H54 (cell line): ENCODE data around the gene SEMA3A.
A peak's percentile ranks its signal among the peaks of the same experiment; 100 is the strongest.

Experiments
- DNase-seq: peaks from one replicate; pipeline ENCODE4 v3.0.0; 2011; ENCODE audit warnings: low spot score, mixed read lengths; ENCODE audit not compliant: insufficient read length
- FAIRE-seq: peaks from 3 replicates; lab custom pipeline; 2011; peaks lifted over from hg19 to GRCh38; lab: Jason Lieb, UNC
- POLR2A ChIP-seq: IDR thresholded peaks from 2 replicates; pipeline ENCODE4 v1.6.1; 2011; ENCODE audit warnings: low read depth, mild to moderate bottlenecking, low read length

The SEMA3A gene

GRCh38 chr7:84123965-84124547 lies 70.5 kb downstream of the SEMA3A start:
- no peak for DNase-seq
- peak; percentile 88 for FAIRE-seq
- no peak for TF ChIP-seq POLR2A

- no peak for TF ChIP-seq POLR2A
- DNase-seq (no peak), FAIRE-seq (peak; percentile 45)
Measured at GRCh38 chr7:84122582-84123360, 71.8 kb downstream of the SEMA3A start.

- FAIRE-seq (no peak), DNase-seq (no peak)
- no peak for TF ChIP-seq POLR2A
Measured at GRCh38 chr7:84117304-84117703, 77.3 kb downstream of the SEMA3A start.

- FAIRE-seq, result peak; percentile 50
Measured at GRCh38 chr7:84113906-84114850, 80.4 kb downstream of the SEMA3A start.

GRCh38 chr7:84113286-84113685 lies 81.3 kb downstream of the SEMA3A start:
- no peak for DNase-seq
- peak; percentile 48 for FAIRE-seq
- TF ChIP-seq POLR2A, result no peak

More at GRCh38 chr7:84113906-84114850, 80.4 kb downstream of the SEMA3A start:
- TF ChIP-seq POLR2A, result no peak
- no peak for DNase-seq

GRCh38 chr7:84112771-84113170 lies 81.8 kb downstream of the SEMA3A start:
- no peak for TF ChIP-seq POLR2A
- FAIRE-seq, result no peak

GRCh38 chr7:84111842-84112241 lies 82.7 kb downstream of the SEMA3A start:
- no peak for TF ChIP-seq POLR2A
- DNase-seq (no peak), FAIRE-seq (no peak)

More at GRCh38 chr7:84112771-84113170, 81.8 kb downstream of the SEMA3A start:
- no peak for DNase-seq

- FAIRE-seq (no peak), DNase-seq (no peak)
- TF ChIP-seq POLR2A, result no peak
Measured at GRCh38 chr7:84110400-84110799, 84.2 kb downstream of the SEMA3A start.

GRCh38 chr7:84108787-84109186 lies 85.8 kb downstream of the SEMA3A start:
- DNase-seq (no peak), FAIRE-seq (no peak)
- no peak for TF ChIP-seq POLR2A

GRCh38 chr7:84108119-84108518 lies 86.5 kb downstream of the SEMA3A start:
- FAIRE-seq, result no peak
- no peak for DNase-seq
- TF ChIP-seq POLR2A, result no peak

- TF ChIP-seq POLR2A, result no peak
- DNase-seq (no peak), FAIRE-seq (no peak)
Measured at GRCh38 chr7:84107259-84107658, 87.3 kb downstream of the SEMA3A start.

GRCh38 chr7:84106291-84106690 lies 88.3 kb downstream of the SEMA3A start:
- no peak for DNase-seq
- no peak for FAIRE-seq
- TF ChIP-seq POLR2A, result no peak

GRCh38 chr7:84105586-84105985 lies 89.0 kb downstream of the SEMA3A start:
- FAIRE-seq, result peak; percentile 79
- no peak for DNase-seq

GRCh38 chr7:84104826-84105225 lies 89.8 kb downstream of the SEMA3A start:
- FAIRE-seq, result no peak
- TF ChIP-seq POLR2A, result no peak

More at GRCh38 chr7:84105586-84105985, 89.0 kb downstream of the SEMA3A start:
- no peak for TF ChIP-seq POLR2A

GRCh38 chr7:84102213-84102612 lies 92.4 kb downstream of the SEMA3A start:
- no peak for TF ChIP-seq POLR2A
- no peak for FAIRE-seq
- no peak for DNase-seq

More at GRCh38 chr7:84104826-84105225, 89.8 kb downstream of the SEMA3A start:
- no peak for DNase-seq
